WTC11 (cell line): ENCODE data around the gene PPP1R1B. TPM values are rescaled to one million over a fixed set of nuclear protein-coding genes. Genes with fewer than 3 reads are reported as not detected.

Experiments used
- ATAC-seq: fragments of 200-7000 bp; cut with Tn5 transposase; 2 replicates; pipeline ENCODE4 v1.10.0; 2021; ENCODE audit warnings: mild to moderate bottlenecking, moderate library complexity
- CTCF ChIA-PET: fragments of 300-600 bp; sonication (Branson Sonifier 250); formaldehyde crosslinking; loops from one replicate; lab custom pipeline; 2021; ENCODE audit warnings: antibody characterized with exemption; lab: Charles Lee
- POLR2A ChIA-PET: fragments of 350-600 bp; sonication (Branson Sonifier 250); formaldehyde crosslinking; loops from one replicate; lab custom pipeline; 2021; ENCODE audit warnings: antibody characterized with exemption; lab: Charles Lee
- DNase-seq: peaks from one replicate; pipeline ENCODE4 v3.0.0; 2021; ENCODE audit warnings: low spot score
- H3K27ac Mint-ChIP-seq: 2 replicates; pipeline ENCODE4 v1.8.0; 2021; ENCODE audit warnings: mixed read lengths
- H3K27me3 Mint-ChIP-seq: 2 replicates; pipeline ENCODE4 v1.8.0; 2021; ENCODE audit warnings: low read depth, mild to moderate bottlenecking, moderate library complexity, mixed read lengths
- H3K36me3 Mint-ChIP-seq: 2 replicates; pipeline ENCODE4 v1.8.0; 2021; ENCODE audit warnings: mixed read lengths
- H3K4me1 Mint-ChIP-seq: 2 replicates; pipeline ENCODE4 v1.8.0; 2022; ENCODE audit warnings: mixed read lengths
- H3K4me3 Mint-ChIP-seq: 2 replicates; pipeline ENCODE4 v1.8.0; 2021; ENCODE audit warnings: mild to moderate bottlenecking, moderate library complexity, mixed read lengths
- H3K9me3 Mint-ChIP-seq: 2 replicates; pipeline ENCODE4 v1.8.0; 2021; ENCODE audit warnings: mixed read lengths
- ARID4B ChIP-seq: sonication (generic); formaldehyde crosslinking; IDR thresholded peaks from 2 replicates; pipeline ENCODE4 v1.8.0; 2023; ENCODE audit warnings: missing genetic modification reagents, mild to moderate bottlenecking, borderline replicate concordance
- CDX4 ChIP-seq: fragments of 250-450 bp; sonication (Bioruptor Pico); IDR thresholded peaks from 2 replicates; pipeline ENCODE4 v1.9.0; 2021; ENCODE audit warnings: moderate library complexity, mild to moderate bottlenecking, inconsistent platforms, borderline replicate concordance
- E2F4 ChIP-seq: sonication (generic); formaldehyde crosslinking; IDR thresholded peaks from 2 replicates; pipeline ENCODE4 v1.8.1; 2022; ENCODE audit warnings: low read depth, mild to moderate bottlenecking, moderate library complexity, missing genetic modification reagents, borderline replicate concordance
- ETV6 ChIP-seq: sonication (generic); formaldehyde crosslinking; IDR thresholded peaks from 2 replicates; pipeline ENCODE4 v1.8.1; 2022; ENCODE audit warnings: mild to moderate bottlenecking, missing genetic modification reagents
- FOXJ3 ChIP-seq: sonication (generic); formaldehyde crosslinking; IDR thresholded peaks from 2 replicates; pipeline ENCODE4 v1.9.0; 2021; ENCODE audit warnings: missing genetic modification reagents, mild to moderate bottlenecking, borderline replicate concordance
- GABPB1 ChIP-seq: sonication (generic); formaldehyde crosslinking; IDR thresholded peaks from 2 replicates; pipeline ENCODE4 v1.8.1; 2023; ENCODE audit warnings: mild to moderate bottlenecking, missing genetic modification reagents
- IRF1 ChIP-seq: sonication (generic); formaldehyde crosslinking; IDR thresholded peaks from 2 replicates; pipeline ENCODE4 v1.8.0; 2023; ENCODE audit warnings: missing genetic modification reagents
- JAZF1 ChIP-seq: fragments of 250-450 bp; sonication (Bioruptor Pico); IDR thresholded peaks from 2 replicates; pipeline ENCODE4 v1.9.0; 2021; ENCODE audit warnings: moderate library complexity, mild to moderate bottlenecking, inconsistent platforms
- NFE2L1 ChIP-seq: sonication (generic); formaldehyde crosslinking; IDR thresholded peaks from 2 replicates; pipeline ENCODE4 v1.8.1; 2023; ENCODE audit warnings: missing genetic modification reagents
- NR1H2 ChIP-seq: sonication (generic); formaldehyde crosslinking; IDR thresholded peaks from 2 replicates; pipeline ENCODE4 v1.9.0; 2021; ENCODE audit warnings: mild to moderate bottlenecking, moderate library complexity, missing genetic modification reagents
- OVOL2 ChIP-seq: fragments of 250-450 bp; sonication (Bioruptor Pico); IDR thresholded peaks from 2 replicates; pipeline ENCODE4 v1.9.0; 2021; ENCODE audit warnings: mild to moderate bottlenecking, borderline replicate concordance
- PRDM15 ChIP-seq: sonication (generic); formaldehyde crosslinking; IDR thresholded peaks from 2 replicates; pipeline ENCODE4 v1.8.0; 2022; ENCODE audit warnings: missing genetic modification reagents
- TCF7 ChIP-seq: sonication (generic); formaldehyde crosslinking; IDR thresholded peaks from 2 replicates; pipeline ENCODE4 v1.8.0; 2022; ENCODE audit warnings: mild to moderate bottlenecking, low read depth, missing genetic modification reagents, moderate library complexity
- TP53 ChIP-seq: sonication (generic); formaldehyde crosslinking; IDR thresholded peaks from 2 replicates; pipeline ENCODE4 v1.8.1; 2023; ENCODE audit warnings: mild to moderate bottlenecking, missing genetic modification reagents
- total RNA-seq: library from RNA; stranded (reverse); gene quantifications from 3 replicates; pipeline ENCODE4 v1.2.3, GENCODE V29; 2021

The PPP1R1B gene
- total RNA-seq, 1 experiment from 2014 or later, result 20.5 TPM

- CTCF ChIA-PET, result interaction anchor here (1.1 to 18.1 kb wide), 2 partner anchors 30 to 46 kb away, joined by 3 to 851 read pairs; partner anchors contain the start of genes PPP1R1B and STARD3
- TF ChIP-seq IRF1 (CRISPR knock-in tag), result no peak
- no peak for TF ChIP-seq OVOL2 (CRISPR knock-in tag)
- DNase-seq, result no peak
- Mint-ChIP-seq H3K27ac (no peak overlapping the region), H3K36me3 (peaks cover 13% of the 10 kb centered on the region), H3K9me3 (no peaks in the 10 kb centered on the region), H3K4me3 (no peak overlapping the region), H3K27me3 (no peaks in the 10 kb centered on the region), H3K4me1 (peaks cover 29% of the 10 kb centered on the region)
- POLR2A ChIA-PET, result no interaction called here
- ATAC-seq, result no peak
Observed at GRCh38 chr17:39658760-39659159, 32.0 kb downstream of the PPP1R1B start.

GRCh38 chr17:39659279-39660010 lies 32.7 kb downstream of the PPP1R1B start:
- ChIA-PET POLR2A (no interaction called here), CTCF (interaction anchor here (0.9 to 18.0 kb wide), 3 partner anchors 20 to 112 kb away, joined by 3 to 876 read pairs (median 3); partner anchors contain the start of gene PPP1R1B)
- ATAC-seq (no peak), DNase-seq (no peak)
- Mint-ChIP-seq H3K27me3 (no peaks in the 10 kb centered on the region), H3K9me3 (no peaks in the 10 kb centered on the region), H3K27ac (no peak overlapping the region), H3K4me1 (peaks cover 31% of the 10 kb centered on the region), H3K4me3 (no peak overlapping the region), H3K36me3 (peaks cover 13% of the 10 kb centered on the region)
- no peak for TF ChIP-seq TCF7 (CRISPR knock-in tag)
- no peak for TF ChIP-seq ARID4B (CRISPR knock-in tag)
- TF ChIP-seq GABPB1 (CRISPR knock-in tag), result no peak
- TF ChIP-seq E2F4 (CRISPR knock-in tag), result no peak
- no peak for TF ChIP-seq NR1H2 (CRISPR knock-in tag)
- TF ChIP-seq NFE2L1 (CRISPR knock-in tag), result no peak
- TF ChIP-seq PRDM15 (CRISPR knock-in tag), result no peak
- no peak for TF ChIP-seq CDX4
- no peak for TF ChIP-seq TP53 (CRISPR knock-in tag)
- TF ChIP-seq ETV6 (CRISPR knock-in tag), result no peak
- TF ChIP-seq JAZF1 (CRISPR knock-in tag), result no peak
- no peak for TF ChIP-seq FOXJ3 (CRISPR knock-in tag)
